ENCODE data around the gene DDO.

GRCh38 chr6:110428153-110428552 lies 12.8 kb upstream of the DDO start:
- no peak for TF ChIP-seq CTCF (IDR thresholded peaks at IDR 0.05)
- no peak for TF ChIP-seq ZFX (IDR thresholded peaks at IDR 0.05; ENCODE audit: borderline replicate concordance)
